HG03565 (cell line): ENCODE data around the gene CPXM1.
A peak's percentile ranks its signal among the peaks of the same experiment; 100 is the strongest.
"Not testable (repeated sequence)": the region's sequence is repeated elsewhere in the genome, so short reads cannot be mapped to it uniquely, and the experiment has no call there.

Experiments
- ATAC-seq: cut with Tn5 transposase; IDR thresholded peaks from one replicate; pipeline ENCODE4 v1.9.1; 2021; ENCODE audit warnings: mild to moderate bottlenecking, moderate library complexity; ENCODE audit not compliant: unreplicated experiment

Gene CPXM1

GRCh38 chr20:2800521-2801285 lies at the start of gene CPXM1:
TSS of gene CPXM1 (minus strand) at chr20:2800627. CDS start at chr20:2800572, 55 bp downstream.
- no peak for ATAC-seq

GRCh38 chr20:2849529-2849928 lies 49.1 kb upstream of the CPXM1 start:
- ATAC-seq: no peak

GRCh38 chr20:2847802-2848201 lies 47.4 kb upstream of the CPXM1 start:
- ATAC-seq: no peak

GRCh38 chr20:2846698-2847097 lies 46.3 kb upstream of the CPXM1 start:
- no peak for ATAC-seq

- ATAC-seq: no peak
Observed at GRCh38 chr20:2845607-2846006, 45.2 kb upstream of the CPXM1 start.

GRCh38 chr20:2840967-2841531 lies 40.6 kb upstream of the CPXM1 start:
- ATAC-seq: peak; percentile 11

- ATAC-seq: peak; percentile 82
Observed at GRCh38 chr20:2840138-2840966, 39.9 kb upstream of the CPXM1 start, which contains the start of the genes PCED1A and VPS16. TSS of gene PCED1A (minus strand) at chr20:2840655. CDS start at chr20:2839912, 743 bp downstream. TSS of gene VPS16 (plus strand) at chr20:2840745. CDS start at chr20:2840775, 30 bp downstream.

- ATAC-seq: no peak
Observed at GRCh38 chr20:2839732-2840137, 39.3 kb upstream of the CPXM1 start.

- ATAC-seq: no peak
Observed at GRCh38 chr20:2838847-2839671, 38.6 kb upstream of the CPXM1 start.

- no peak for ATAC-seq
Observed at GRCh38 chr20:2838170-2838797, 37.9 kb upstream of the CPXM1 start.

- no peak for ATAC-seq
Observed at GRCh38 chr20:2837221-2837960, 37.0 kb upstream of the CPXM1 start.

- no peak for ATAC-seq
Observed at GRCh38 chr20:2836035-2836434, 35.6 kb upstream of the CPXM1 start.

- no peak for ATAC-seq
Observed at GRCh38 chr20:2835331-2835796, 34.9 kb upstream of the CPXM1 start.

- ATAC-seq: no peak
Observed at GRCh38 chr20:2834401-2835110, 34.1 kb upstream of the CPXM1 start.

GRCh38 chr20:2833761-2834160 lies 33.3 kb upstream of the CPXM1 start:
- no peak for ATAC-seq

- ATAC-seq: not testable (repeated sequence)
Observed at GRCh38 chr20:2831206-2831605, 30.8 kb upstream of the CPXM1 start.

- ATAC-seq: no peak
Observed at GRCh38 chr20:2829376-2829775, 28.9 kb upstream of the CPXM1 start.

GRCh38 chr20:2826655-2827054 lies 26.2 kb upstream of the CPXM1 start:
- ATAC-seq: no peak

GRCh38 chr20:2825761-2826160 lies 25.3 kb upstream of the CPXM1 start:
- ATAC-seq: no peak
